ENCODE measurements around the gene ZNF836.
"Not testable (repeated sequence)": the region's sequence is repeated elsewhere in the genome, so short reads cannot be mapped to it uniquely, and the experiment has no call there.

The ZNF836 gene

DNA sequence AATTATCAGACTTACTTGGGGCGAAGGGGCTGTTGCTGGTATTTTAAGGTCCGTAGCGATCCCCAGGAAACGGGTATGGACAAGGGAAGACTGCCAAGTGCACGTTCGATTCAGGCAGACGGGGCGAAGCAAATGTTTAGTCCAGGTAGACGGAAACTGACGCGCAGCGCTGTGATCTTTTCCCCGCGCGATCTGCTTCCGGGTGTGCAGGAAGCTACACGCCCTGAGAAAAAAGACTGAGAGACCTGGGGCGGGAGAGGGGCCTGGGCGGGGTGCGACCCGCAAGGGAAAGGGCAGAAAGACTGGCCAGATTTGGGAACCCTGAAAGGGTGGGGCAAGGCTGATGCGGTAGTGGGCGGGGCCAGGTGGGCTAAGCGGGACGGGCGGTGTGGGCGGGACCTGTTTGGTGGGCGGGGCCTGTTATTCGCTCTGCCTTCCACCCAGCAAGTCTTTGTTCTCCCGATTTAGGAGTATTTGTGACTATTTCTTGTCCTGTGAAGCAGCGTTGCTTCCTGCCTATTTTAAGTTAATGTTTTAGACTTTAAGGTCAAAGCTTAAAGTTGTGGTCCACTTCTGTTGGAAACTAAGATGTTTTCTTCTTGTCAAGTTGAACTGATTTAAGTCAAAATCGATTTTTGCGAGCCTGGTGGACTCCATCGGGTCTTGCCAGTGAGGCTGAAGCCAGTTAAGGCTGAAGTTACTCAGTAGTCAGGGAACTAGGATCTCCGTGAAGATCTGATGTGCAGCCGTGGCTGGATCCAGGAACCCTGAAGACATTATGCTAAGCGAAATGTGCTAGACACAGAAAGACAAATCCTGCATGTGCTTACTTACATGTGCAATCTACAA, at the start of gene ZNF836:
Gene ZNF836 (minus strand): TSS at position 301 of the 849 bp plus-strand sequence. CDS start 3,549 bp downstream, outside the sequence.
- peak; percentile 33 for DNase-seq (ENCODE audit: low read depth)

- DNase-seq (ENCODE audit: low read depth) = no peak
Observed at GRCh38 chr19:52221031-52221430, 49.6 kb upstream of the ZNF836 start.

- no peak for DNase-seq (ENCODE audit: low read depth)
Observed at GRCh38 chr19:52219611-52220010, 48.2 kb upstream of the ZNF836 start.

GRCh38 chr19:52217576-52217975, 46.2 kb upstream of the ZNF836 start:
- DNase-seq (ENCODE audit: low read depth) = no peak

DNA sequence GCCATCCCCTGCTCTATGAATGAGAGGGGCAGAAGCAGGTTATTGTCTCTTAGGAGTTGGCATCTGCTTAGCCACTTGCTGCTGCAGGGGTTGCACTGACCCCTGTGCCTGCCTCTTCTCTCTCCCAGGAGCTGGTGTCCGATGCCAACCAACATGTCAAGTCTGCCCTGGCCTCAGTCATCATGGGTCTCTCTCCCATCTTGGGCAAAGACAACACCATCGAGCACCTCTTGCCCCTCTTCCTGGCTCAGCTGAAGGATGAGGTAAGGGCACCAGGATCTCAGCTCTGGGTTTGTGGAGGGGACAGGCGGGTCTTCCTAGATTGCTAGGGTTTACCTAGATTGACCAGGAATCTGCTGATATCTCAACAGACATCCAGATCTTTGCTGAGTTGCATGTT, 45.0 kb upstream of the ZNF836 start:
- DNase-seq (ENCODE audit: low read depth) = no peak

DNA sequence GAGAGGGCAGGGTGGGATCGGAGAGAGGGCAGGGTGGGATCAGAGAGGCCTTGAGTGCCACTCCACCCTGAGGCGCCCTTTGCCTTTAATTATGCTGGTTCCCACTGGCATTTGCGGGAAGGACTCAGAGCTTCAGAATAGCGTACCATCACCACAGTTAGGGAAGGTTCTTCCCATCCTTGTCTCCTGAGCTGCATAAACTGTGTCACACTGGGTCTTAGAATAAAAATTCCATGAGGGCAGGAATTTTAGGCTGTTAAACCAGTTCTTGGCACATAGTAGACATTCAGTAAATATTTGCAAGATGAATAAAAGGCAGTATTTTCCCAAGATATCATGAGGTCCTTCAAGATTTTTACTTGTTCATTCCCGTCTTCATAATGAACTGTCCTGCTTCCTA, 42.8 kb upstream of the ZNF836 start:
- DNase-seq (ENCODE audit: low read depth) = no peak

- DNase-seq (ENCODE audit: low read depth) = no peak
Observed at GRCh38 chr19:52212572-52213255, 41.3 kb upstream of the ZNF836 start.

- DNase-seq (ENCODE audit: low read depth) = no peak
Observed at GRCh38 chr19:52211926-52212571, 40.6 kb upstream of the ZNF836 start.

DNA sequence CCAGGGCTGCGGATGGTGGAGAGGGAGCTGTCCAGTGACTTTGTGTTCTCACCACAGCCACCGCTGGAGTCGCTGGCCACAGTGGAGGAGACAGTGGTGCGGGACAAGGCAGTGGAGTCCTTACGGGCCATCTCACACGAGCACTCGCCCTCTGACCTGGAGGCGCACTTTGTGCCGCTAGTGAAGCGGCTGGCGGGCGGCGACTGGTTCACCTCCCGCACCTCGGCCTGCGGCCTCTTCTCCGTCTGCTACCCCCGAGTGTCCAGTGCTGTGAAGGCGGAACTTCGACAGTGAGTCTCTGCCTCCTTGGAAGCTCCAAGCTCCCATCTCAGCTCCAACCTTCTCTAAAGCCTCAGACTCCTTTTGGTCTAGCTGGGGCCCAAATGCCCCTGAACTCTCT, 39.8 kb upstream of the ZNF836 start:
- DNase-seq (ENCODE audit: low read depth) = no peak

- no peak for DNase-seq (ENCODE audit: low read depth)
Observed at GRCh38 chr19:52206481-52206880, 35.1 kb upstream of the ZNF836 start.

GRCh38 chr19:52200755-52201391, 29.5 kb upstream of the ZNF836 start:
- not testable (repeated sequence) for DNase-seq (ENCODE audit: low read depth)

- peak; percentile 57 for DNase-seq (ENCODE audit: low read depth)
Observed at GRCh38 chr19:52200044-52200443, 28.6 kb upstream of the ZNF836 start.

GRCh38 chr19:52198678-52199077, 27.3 kb upstream of the ZNF836 start:
- DNase-seq (ENCODE audit: low read depth) = no peak

DNA sequence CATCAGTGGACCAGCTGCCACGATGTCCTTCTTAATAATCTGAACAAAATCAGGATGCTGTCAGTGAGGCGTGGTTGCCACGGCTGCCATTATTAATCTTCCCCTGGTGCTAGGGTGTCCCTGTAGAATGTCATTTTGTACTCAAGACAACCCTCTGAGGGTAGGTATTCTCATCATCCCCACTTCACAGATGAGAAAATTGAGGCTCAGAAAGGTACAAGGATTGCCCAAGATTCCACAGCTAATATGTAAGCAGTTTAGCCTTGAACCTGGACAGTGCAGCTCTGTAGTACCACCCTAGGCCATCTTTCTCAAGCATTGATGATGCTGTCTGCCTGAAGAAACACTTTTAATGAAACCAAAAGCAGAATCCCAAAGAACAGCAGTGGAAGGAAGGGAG, 26.5 kb upstream of the ZNF836 start:
- no peak for DNase-seq (ENCODE audit: low read depth)

DNA sequence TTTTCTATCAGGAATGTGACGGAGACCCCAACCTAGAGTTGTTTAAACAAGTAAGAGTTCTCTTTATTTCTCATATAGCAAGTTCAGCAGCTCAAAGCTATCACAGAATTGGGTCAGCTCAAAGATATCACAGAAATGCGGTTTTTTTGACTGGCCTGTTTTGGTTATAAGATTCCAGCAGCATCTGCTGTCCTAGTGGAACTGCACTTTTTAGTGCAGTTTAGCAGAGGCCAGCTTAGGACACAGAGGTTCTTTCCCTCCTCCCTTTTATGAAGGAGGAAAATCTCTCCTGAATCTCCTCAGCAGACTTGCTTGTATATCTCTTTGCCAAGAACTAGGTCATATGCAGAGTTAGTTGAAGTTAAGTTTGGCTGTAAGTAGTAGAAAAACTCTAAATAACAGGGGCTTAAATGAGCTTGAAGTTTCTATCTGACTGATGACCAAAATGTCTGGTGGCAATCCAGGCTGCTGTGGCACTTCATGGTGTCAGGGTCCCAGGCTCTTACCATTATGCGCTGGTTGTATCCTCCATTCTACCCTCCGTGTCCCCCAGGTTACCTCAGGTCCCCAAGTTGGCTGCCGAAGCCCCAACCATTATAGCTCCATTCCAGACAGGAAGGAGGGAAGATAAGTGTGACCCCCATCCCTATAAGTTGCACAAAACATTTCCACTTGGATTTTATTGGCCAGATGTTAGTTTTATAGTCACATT, 25.0 kb upstream of the ZNF836 start:
- DNase-seq (ENCODE audit: low read depth) = no peak

- no peak for DNase-seq (ENCODE audit: low read depth)
Observed at GRCh38 chr19:52191951-52192350, 20.5 kb upstream of the ZNF836 start.

GRCh38 chr19:52191389-52191788, 20.0 kb upstream of the ZNF836 start:
- no peak for DNase-seq (ENCODE audit: low read depth)

- peak; percentile 14 for DNase-seq (ENCODE audit: low read depth)
Observed at GRCh38 chr19:52190487-52191293, 19.3 kb upstream of the ZNF836 start.

GRCh38 chr19:52189735-52190486, 18.5 kb upstream of the ZNF836 start, which contains the start of gene PPP2R1A:
PPP2R1A (plus strand) TSS chr19:52190052; CDS start chr19:52190097, 45 bp downstream.
- DNase-seq (ENCODE audit: low read depth) = peak; percentile 100

All from HS-5 (cell line).